Kidney glomerular epithelial cell (primary cell): ENCODE data around the gene CYB5R4.
A peak's percentile ranks its signal among the peaks of the same experiment; 100 is the strongest.

Source experiments
- DNase-seq: peaks from one replicate; lab custom pipeline; 2025; lab: John Stamatoyannopoulos, UW

Gene CYB5R4, protein sequence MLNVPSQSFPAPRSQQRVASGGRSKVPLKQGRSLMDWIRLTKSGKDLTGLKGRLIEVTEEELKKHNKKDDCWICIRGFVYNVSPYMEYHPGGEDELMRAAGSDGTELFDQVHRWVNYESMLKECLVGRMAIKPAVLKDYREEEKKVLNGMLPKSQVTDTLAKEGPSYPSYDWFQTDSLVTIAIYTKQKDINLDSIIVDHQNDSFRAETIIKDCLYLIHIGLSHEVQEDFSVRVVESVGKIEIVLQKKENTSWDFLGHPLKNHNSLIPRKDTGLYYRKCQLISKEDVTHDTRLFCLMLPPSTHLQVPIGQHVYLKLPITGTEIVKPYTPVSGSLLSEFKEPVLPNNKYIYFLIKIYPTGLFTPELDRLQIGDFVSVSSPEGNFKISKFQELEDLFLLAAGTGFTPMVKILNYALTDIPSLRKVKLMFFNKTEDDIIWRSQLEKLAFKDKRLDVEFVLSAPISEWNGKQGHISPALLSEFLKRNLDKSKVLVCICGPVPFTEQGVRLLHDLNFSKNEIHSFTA

DNA sequence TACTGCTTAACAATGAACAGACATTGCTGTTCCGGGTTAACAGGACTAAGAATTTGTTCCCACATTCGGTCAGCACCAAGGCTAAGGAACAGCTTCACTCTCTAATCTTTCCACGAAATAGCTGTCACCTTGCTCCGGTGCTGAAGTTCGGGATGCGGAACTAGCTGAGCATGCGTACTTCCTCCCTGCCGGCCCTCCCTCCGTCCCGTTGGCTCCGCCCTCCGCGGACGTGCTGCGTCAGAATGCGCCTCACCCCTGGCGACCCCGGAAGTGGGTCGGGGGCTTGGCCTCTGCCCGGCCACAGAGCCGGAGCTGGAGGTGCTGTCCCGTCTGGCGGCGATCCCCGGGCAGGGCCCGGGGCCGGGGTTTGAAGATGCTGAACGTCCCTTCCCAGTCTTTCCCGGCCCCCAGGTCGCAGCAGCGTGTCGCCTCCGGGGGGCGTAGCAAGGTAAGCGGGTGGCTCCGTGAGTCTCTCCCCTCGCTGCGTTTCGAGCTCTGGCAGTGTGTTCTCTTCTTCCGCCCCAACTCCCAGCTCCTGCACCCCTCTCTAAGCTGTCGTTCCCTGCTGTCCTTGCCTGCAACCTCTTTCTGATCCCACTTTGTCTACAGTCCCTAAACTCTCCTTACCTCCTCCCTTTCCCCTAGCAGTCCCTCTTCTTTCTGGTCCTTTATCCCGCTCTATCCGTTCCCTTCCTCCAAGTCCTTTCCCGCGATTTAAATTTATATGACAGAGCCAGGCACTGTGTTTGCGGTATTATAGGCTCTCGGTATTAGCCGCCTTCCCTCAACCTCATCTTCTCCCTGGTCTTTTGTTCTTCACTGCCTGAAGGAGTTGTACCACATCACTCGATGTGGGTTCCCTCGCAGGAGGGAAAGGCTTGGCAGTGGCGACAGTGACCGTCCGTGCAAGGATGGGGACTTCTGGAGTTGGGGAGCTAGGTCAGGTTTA is at the start of gene CYB5R4:
Gene CYB5R4, plus strand, starts transcription at position 280 of the 949 bp plus-strand sequence. Its CDS starts 94 bp downstream, at position 374.
- DNase-seq: peak; percentile 89

DNA sequence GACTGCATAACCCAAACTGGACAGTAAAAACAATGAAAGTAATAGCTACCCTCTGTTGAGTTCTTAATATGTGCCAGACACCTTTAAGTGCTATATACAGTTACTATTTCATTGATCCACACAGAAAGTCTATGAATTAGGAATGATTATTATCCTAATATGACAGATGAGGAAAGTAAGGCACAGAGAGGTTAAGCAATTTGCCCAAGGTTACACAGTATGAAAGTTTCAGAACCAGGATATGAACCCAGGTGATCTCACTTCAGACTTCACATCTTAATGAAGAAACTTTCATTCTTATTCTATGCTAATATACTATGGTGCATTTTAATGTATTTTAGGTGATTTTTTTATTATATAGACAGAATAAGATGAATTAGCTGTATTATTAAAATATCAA is 46.9 kb upstream of the CYB5R4 start:
- no peak for DNase-seq

DNA sequence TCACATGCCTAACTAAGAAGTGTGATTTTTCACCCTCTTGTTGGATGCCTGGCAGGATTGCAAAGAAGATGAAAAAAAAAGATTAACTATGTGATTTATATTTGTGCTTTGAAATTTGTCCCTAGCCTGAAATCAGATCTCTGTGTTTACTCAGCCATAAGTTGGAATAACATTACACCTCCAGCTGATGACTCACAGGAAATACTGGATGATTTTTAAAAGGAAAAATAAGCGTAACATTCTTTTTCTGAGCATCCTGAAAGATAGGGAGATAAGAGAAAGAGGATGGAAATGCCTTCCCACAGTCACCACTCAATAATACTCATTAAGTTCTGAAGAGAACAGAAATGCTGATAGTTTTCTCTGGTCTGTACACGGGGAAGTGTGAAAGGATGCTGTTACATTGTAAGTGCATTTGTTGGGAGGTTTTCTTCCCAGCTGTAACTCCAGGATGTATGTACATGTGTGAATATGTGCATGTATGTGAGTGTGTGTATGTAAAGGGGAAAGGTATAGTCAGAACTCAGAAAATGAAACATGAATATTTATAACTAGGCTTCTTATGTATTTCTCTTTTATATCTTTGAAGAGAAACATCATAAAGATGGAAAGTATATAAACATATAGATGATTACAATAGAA is 43.7 kb upstream of the CYB5R4 start:
- DNase-seq: peak; percentile 65

DNA sequence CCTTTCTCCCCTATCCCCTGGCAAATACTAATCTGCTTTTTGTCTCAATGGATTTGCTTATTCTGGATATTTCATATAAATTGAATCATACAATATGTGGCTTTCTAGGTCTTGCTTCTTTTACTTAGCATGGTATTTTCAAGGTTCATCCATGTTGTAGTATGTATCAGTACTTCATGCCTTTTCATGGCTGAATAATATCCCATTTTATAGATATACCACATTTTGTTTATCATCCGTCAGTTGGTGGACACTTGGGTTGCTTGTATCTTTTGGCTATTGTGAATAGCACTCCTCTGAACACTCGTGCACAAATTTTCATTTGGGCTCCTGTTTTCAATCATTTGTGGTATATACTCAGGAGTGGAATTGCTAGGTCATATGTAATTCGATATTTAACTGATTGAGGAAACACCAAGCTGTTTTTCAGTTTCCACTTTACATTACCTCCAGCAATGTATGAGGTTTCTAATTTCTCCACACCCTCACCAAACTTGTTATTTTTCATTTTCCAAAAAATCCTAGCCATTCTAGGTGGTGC is 36.8 kb upstream of the CYB5R4 start:
- no peak for DNase-seq

DNA sequence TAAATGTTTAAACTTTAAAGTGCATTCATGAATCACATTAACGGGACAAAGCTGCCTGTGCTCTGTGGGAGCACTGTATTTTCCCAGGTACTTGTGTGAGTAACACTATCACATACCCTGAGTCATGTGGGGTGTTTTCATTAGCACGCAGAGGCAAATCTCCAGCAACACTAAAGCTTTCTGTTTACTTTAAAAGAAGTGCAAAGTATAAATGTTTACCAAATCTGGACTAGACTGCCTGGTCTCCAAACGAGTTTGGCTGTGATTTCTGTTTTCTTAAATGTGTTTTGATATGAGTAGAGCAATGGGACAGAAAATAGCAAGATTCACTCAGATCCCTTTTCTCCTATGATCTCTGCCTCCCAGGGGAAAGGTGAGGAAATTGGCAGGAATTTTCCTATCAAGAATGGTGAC is 35.1 kb upstream of the CYB5R4 start:
- DNase-seq: peak; percentile 32

DNA sequence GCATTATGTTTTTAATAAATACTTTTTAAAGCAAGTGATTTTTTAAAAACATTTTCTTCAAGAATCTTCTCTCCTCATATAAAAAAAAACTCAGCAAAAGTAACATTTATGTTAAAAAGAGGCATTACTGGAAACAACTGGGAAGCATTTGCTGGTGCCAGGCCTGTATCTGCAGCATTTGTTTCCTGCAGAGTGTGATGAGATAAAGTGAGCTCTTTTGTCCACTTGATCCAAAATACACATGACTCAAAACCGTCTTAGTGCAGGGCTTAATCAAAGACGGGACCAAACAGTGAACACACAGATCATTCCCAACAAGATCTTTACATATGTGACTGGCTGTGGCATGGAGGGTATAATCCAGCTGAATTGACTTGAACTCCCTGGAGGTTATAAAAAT is 34.7 kb upstream of the CYB5R4 start:
- no peak for DNase-seq

DNA sequence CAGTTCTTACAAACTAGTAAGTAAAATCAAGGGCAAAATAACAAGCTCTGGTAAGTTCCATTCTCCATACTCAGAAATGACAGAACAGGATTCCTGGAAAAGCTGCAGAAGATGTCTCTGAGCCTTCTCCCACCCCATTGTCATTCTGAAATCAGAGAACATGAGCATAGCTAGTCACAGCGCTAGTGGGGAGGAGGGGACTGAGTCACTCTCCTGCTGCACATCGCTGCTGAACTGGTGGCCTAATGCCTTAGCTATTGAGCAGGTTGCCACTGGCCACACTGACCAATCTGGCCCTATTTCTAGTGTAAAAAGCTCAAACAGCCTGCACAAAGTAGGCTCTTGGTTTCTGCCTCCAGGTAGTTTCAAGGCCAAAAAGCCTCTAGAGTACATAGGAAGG is 32.4 kb upstream of the CYB5R4 start:
- DNase-seq: no peak

DNA sequence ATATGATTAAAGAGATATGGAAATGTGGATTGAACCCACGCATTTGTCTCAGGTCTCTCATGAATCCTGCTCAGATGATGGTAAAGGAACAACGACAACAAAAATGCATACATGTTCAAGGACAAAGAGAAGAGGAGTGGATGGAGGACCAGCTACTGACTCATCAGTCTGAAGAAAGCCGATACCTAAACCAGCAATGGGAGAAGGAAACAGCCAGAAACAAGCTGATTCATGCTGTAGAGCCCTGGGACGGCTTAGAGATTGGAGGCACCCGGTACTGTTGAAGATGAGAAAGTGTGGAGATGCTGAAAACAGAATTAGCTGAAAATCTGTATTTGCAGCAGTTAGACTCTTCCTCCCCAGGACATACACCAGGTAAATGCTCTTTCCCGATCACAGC is 20.8 kb upstream of the CYB5R4 start:
- no peak for DNase-seq

DNA sequence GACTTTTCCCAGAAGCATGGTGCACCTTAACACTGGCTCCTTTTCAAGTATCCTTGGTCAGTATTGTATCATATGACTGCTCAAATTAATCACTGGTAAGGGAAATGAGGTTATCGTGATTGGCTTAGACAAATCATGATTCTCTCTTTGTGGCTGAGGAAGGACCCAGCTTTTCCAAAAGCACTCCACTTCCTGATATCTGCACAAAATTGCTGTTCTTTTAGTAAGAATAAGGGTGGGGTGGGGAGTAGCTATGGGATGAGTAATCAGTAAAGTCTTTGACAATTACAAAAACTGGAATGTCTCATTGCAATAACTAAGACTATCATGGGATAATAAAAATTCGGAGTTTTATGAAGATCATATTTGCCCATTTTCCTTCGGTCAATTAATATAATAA is 15.3 kb upstream of the CYB5R4 start:
- no peak for DNase-seq

DNA sequence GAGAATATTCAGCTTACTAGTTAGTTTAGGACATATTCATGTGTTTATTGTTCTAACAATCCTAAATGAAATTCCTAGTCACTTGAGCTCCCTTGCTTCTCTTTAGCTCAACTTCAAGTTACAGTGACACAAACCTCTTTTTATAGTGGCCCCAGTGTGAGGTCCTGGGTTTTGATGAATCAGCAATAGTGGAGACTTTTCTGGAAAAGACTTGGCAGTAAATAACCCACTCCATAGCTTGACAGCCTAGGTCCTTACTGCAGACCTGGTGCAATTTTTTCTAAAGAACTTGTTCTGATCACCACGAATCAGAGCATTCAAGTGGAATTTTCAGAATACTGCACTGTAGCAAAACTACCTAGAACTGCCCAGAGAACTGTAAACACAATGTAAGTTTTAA is 13.2 kb upstream of the CYB5R4 start:
- no peak for DNase-seq

DNA sequence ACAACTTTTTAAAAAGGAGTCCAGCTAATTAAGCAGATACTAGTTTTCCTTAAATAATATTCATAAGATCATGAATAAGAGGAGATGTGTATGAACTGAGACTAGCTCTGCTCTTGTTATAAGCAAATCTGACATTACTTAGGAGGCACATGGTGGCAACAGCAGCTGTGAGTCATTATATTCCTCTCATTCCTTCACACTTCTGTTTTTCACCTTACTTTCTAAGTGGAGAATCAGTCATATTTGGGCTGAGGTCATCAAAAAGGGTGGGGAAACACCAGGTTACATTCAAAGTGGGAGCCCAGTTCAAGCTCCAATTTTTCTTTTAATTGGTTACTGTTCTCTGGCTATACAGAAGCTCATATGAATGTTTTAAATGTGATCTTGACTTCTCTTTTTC is 12.3 kb upstream of the CYB5R4 start:
- DNase-seq: no peak

DNA sequence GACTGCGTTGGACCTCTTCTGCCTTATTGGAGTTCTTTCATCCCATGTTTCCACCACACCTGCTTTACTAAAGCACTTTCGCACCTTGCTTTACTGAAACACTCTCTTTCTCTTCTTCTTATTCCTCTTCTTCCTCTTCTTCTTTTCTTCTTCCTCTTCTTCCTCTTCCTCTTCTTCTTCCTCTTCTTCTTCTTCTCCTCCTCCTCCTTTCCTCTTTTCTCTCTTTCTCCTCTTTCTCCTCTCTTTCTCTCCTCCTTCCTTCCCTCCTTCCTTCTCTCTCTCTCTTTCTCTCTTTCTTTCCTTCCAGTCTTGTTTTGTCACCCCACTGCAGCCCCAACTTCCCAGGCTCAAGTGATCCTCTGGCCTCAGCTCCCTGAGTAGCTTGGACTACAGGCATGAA is 10.4 kb upstream of the CYB5R4 start:
- no peak for DNase-seq

DNA sequence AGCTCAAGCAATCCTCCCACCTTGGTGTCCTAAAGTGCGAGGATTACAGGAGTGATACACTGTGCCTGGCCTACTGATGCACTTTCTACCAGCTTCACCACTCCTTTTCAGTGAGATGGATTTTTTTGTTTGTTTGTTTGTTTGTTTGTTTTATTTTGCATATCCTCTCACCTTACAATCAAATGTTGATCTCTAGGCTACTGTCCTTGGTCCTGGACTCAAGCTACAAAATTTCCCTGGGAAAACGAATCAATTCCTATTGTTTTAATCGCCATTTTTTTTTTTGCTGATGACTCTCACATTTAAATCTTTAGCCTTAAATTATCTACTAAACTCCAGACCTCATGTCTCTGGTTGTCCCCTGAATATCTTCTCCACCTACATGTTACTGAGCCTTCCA is 9.9 kb upstream of the CYB5R4 start:
- no peak for DNase-seq

DNA sequence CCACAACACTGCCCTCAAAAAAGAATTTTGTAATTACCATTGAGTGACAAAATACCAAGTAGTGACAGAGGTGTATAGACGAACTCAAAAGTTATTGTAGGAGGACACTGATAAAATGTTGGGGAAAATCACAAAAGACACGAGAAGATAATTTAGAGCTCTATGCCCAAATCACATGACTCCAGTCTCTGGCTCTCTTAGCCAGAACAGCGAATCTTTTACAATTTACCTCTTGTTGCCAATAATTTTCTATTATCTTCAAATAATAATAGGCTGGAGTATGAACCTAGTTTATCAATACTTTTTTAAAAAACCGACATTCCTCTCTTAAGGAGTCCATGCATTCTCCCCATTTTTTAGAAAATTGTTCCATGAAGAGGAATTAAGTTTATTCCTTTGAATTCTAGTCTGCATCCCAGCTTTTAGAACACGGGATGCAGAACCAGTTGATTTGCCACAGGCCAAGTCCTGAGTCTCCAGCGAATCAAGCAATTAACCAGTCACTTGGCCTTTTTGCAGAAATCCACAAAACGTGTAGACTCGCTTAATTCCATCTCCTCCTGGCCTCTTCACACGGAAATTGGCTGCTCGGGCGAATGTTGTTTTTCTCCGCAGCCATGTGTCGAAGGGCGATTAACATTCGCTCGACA is 6.8 kb upstream of the CYB5R4 start:
- DNase-seq: no peak

DNA sequence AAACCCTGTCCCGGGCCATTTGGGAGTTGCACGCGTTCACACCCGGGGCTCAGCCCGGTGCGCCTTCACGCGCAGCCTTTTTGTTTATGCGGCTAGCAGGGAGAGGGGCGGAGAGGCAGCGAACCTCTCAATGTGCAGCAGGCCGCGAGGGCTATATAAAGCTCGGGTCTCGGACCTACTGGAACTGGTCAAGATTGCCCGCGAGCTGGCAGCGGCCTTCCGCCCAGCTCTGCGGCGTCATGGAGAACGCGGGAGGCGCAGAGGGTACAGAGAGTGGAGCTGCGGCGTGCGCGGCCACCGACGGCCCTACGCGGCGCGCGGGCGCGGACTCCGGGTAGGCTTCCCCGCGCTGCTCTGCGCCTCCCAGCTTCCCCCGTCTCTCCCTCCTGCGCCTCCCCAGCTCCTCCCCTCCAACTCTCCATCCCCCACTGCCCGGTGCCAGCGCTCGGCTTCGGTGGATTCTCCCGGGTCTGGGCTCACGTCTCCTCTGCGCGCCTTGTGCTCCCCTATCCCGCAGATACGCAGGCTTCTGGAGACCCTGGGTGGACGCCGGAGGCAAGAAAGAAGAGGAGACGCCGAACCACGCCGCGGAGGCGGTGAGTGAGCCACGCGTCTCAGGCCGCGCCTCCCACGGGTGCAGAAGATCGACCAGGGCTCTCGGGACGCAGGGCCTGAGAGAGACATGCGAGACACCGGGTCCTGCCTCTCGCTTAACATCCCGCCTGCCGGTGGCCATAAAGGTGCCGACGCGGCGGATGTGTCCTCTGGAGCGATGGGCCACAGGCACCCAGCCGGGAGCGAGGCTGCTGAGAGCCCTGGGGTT is 6.1 kb upstream of the CYB5R4 start, which contains the start of gene RIPPLY2:
Gene RIPPLY2, plus strand, starts transcription at position 183 of the 823 bp plus-strand sequence. Its CDS starts 57 bp downstream, at position 240.
- DNase-seq: no peak

DNA sequence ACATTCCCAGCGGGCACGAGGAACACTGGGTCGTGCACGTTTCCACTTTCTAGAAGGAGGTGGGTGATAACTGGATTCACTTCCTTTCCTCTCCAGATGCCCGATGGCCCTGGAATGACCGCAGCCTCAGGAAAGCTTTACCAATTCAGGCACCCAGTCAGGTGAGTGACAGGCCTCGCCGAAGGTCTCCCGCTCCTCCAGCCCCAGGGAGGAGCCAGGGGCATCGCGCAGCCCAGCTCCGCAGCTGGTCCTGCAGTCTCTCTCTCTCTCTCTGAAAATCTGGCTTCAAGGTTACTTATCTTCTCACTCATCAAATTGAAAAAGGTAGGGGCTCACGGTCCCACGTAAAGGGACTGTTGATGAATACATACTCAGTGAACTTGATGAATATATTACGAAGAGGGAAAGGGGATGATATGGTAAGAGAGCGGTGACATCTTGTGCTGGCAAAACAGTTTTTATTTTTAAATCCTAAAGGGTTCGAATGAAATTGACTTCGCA is 5.4 kb upstream of the CYB5R4 start:
- no peak for DNase-seq

DNA sequence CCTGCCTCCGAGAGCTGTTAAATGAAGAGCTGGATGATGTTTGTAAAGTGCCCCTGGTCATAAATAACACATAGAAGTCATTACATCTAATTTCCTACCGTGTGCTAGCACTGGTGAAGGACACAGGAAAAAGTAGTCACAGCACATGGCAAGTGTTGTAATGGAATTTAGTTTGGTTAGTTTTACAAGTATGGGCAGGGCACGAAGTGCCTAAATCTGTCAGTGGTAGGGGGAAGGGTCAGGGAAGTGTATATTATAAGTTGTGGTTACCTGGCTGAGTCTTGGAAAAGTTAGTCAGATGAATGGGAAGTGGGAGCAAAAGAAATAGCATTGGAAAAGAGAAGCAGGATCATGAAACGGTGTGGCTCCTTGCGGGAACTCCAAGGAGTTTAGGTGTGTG is 4.7 kb upstream of the CYB5R4 start:
- DNase-seq: no peak

DNA sequence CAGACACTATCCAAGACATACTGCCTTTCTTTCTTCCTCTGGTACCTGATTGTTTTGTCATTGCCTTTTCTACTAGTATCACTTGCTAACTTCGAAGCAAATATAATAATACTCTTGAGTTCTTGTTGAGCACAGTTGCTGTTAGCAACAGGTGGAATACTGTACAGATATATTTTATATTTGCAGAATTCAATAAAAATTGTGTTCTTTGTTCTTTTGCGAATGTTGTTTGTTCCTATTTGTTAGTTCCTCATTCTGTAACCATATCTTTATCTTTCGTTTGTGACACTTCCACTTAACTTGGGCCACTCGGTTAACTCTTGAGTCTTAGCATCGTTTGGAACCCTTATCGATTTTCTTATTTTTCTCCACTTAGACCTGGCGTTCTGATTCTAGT is 868 bp downstream of the CYB5R4 start:
- DNase-seq: no peak

DNA sequence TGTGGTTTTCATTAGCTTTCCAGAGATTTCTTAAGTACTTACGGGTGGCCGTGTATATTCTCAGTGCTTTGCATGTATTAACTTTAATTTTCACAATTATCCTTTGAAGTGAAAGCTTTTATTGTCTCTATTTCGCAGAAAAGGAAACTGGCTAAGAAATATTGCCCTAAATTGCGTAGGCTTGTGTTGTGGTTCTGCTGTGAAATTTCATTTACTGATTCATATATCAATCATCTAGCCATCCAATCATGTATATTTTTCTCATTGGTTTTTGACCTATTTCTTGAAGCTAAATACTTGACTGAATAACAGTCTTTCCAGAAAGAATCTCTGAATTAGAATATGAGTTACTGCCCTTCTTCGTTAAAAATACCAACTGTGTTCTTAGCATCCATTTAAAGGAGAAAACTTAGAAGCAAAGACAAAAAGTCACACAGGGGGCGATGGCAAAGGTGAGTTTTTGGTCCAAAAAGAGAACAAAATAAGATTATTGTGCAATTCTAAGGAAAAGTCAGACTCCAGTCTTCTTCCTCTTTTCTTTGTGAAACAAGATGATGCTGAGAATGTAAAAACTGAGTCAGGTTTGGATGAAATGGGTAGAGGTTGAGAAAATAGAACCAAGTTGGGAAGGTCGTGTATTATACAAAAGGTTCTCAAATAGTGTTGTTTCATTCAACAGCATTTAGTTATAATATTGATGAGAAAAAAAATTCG is 1.4 kb downstream of the CYB5R4 start:
- DNase-seq: no peak
